Body of pancreas (tissue), 4 donors: Measurements from ENCODE around the gene CTAG1B. TPM values are rescaled to one million over a fixed set of nuclear protein-coding genes. Genes with fewer than 3 reads are reported as not detected.

Experiments
- ATAC-seq: fragments of 150-250 bp; one replicate; pipeline ENCODE4 v1.9.1; 2016
- DNase-seq, 4 donors: peaks; one replicate each; pipeline ENCODE4 v3.0.0-alpha.2; 2019
- H3K27ac ChIP-seq, 4 donors: fragments of 200-600 bp; sonication (generic); 1 replicate in 3 of 4; 2 replicates in 1 of 4; pipeline versions ENCODE4 v1.5.1 to v1.6.1; 2016 to 2019; ENCODE audit warnings: mild to moderate bottlenecking in 1 of 4, mixed read lengths in 1 of 4, moderate library complexity in 1 of 4
- H3K27me3 ChIP-seq, 2 donors: fragments of 200-600 bp; sonication (generic); one replicate each; pipeline ENCODE4 v1.6.0; 2016; ENCODE audit warnings: mild to moderate bottlenecking in 1 of 2
- H3K36me3 ChIP-seq, 2 donors: fragments of 200-600 bp; sonication (generic); replicated peaks in 1 of 2; 2 replicates each; pipeline ENCODE4 v1.5.1; 2016; ENCODE audit warnings: low read depth in 2 of 2; ENCODE audit not compliant: insufficient read depth in 1 of 2
- H3K4me1 ChIP-seq: fragments of 200-600 bp; sonication (generic); one replicate; pipeline ENCODE4 v1.6.0; 2016
- H3K4me3 ChIP-seq, 2 donors: fragments of 200-600 bp; sonication (generic); 1 replicate in 1 of 2; 2 replicates in 1 of 2; pipeline ENCODE4 v1.5.1; 2016 to 2019
- H3K9me3 ChIP-seq, 3 donors: fragments of 200-600 bp; sonication (generic); 1 replicate in 2 of 3; 2 replicates in 1 of 3; pipeline ENCODE4 v1.5.1; 2016
- CTCF ChIP-seq, 7 experiments: fragments of 450-650 bp in 4 of 7; fragments of 200-600 bp in 3 of 7; sonication (generic) in 3 of 7; IDR thresholded peaks; one replicate each; pipeline ENCODE4 v1.5.1; 2016 to 2019; ENCODE audit warnings: antibody characterized with exemption in 7 of 7
- POLR2A ChIP-seq, 3 donors: fragments of 450-650 bp; IDR thresholded peaks; one replicate each; pipeline ENCODE4 v1.6.1; 2016; ENCODE audit warnings: antibody characterized with exemption in 3 of 3, mild to moderate bottlenecking in 2 of 3
- WGBS, 2 donors: methylation state at CpG; one replicate each; pipeline ENCODE4 v1.1.5; 2017; 5-methylcytosine and 5-hydroxymethylcytosine counted together
- intact Hi-C: fragments of 100-400 bp; cut with DNase I; formaldehyde crosslinking; loops from one replicate; pipeline ENCODE4 v1.15.1; 2023
- total RNA-seq, 2 donors: library from RNA; depleted of rRNA; stranded (reverse); fragments of >200 nt; gene quantifications; one replicate each; pipeline ENCODE4 v1.1.0, GENCODE V29; 2016

Gene CTAG1B
- total RNA-seq, 2 donors from 2014 or later, result not detected

GRCh38 chrX:154658187-154658586, 39.1 kb upstream of the CTAG1B start:
- DNase-seq (no peak), ATAC-seq (no peak)

GRCh38 chrX:154657226-154657805, 38.2 kb upstream of the CTAG1B start:
- intact Hi-C loops, result no loop called here
- no peak overlapping the region for H3K4me3 ChIP-seq
- whole genome bisulfite sequencing, 2 donors, result 85% methylated on average over 15 of the region's 15 CpGs

More at GRCh38 chrX:154658187-154658586, 39.1 kb upstream of the CTAG1B start:
- Histone ChIP-seq H3K4me1 (no peaks in the 10 kb centered on the region), H3K4me3 (no peak overlapping the region), H3K27ac (no peak overlapping the region), H3K27me3 (no peaks in the 10 kb centered on the region), H3K9me3 (no peaks in the 10 kb centered on the region), H3K36me3 (no peaks in the 10 kb centered on the region)
- TF ChIP-seq CTCF (IDR thresholded peaks at IDR 0.05) (no peak), POLR2A (IDR thresholded peaks at IDR 0.05) (no peak)
- intact Hi-C loops, result no loop called here
- 83 to 92% methylated on average over 5 to 12 of the region's 12 CpGs for WGBS, 2 donors

GRCh38 chrX:154655786-154656185, 36.7 kb upstream of the CTAG1B start:
- TF ChIP-seq POLR2A (IDR thresholded peaks at IDR 0.05) (no peak), CTCF (IDR thresholded peaks at IDR 0.05) (no peak)

More at GRCh38 chrX:154657226-154657805, 38.2 kb upstream of the CTAG1B start:
- TF ChIP-seq POLR2A (IDR thresholded peaks at IDR 0.05) (no peak), CTCF (IDR thresholded peaks at IDR 0.05) (no peak)
- H3K4me1 ChIP-seq, result no peaks in the 10 kb centered on the region
- ATAC-seq, result no peak
- no peaks in the 10 kb centered on the region for H3K9me3 ChIP-seq
- H3K36me3 ChIP-seq, result no peaks in the 10 kb centered on the region
- DNase-seq, result no peak
- H3K27ac ChIP-seq, result no peak overlapping the region
- H3K27me3 ChIP-seq, result no peaks in the 10 kb centered on the region

GRCh38 chrX:154655346-154655745, 36.3 kb upstream of the CTAG1B start:
- WGBS, 2 donors, result 67 to 71% methylated on average over 1 to 5 of the region's 6 CpGs

More at GRCh38 chrX:154655786-154656185, 36.7 kb upstream of the CTAG1B start:
- Histone ChIP-seq H3K27me3 (no peaks in the 10 kb centered on the region), H3K9me3 (no peaks in the 10 kb centered on the region), H3K4me3 (no peak overlapping the region), H3K4me1 (no peaks in the 10 kb centered on the region), H3K36me3 (no peaks in the 10 kb centered on the region), H3K27ac (no peak overlapping the region)
- 66 to 71% methylated on average over 7 to 11 of the region's 11 CpGs for WGBS, 2 donors
- ATAC-seq, result no peak
- no peak for DNase-seq
- intact Hi-C loops, result no loop called here

More at GRCh38 chrX:154655346-154655745, 36.3 kb upstream of the CTAG1B start:
- Histone ChIP-seq H3K27me3 (no peaks in the 10 kb centered on the region), H3K9me3 (no peaks in the 10 kb centered on the region), H3K4me1 (no peaks in the 10 kb centered on the region), H3K36me3 (no peaks in the 10 kb centered on the region), H3K27ac (no peak overlapping the region), H3K4me3 (no peak overlapping the region)
- no peak for TF ChIP-seq CTCF (IDR thresholded peaks at IDR 0.05)
- no peak for TF ChIP-seq POLR2A (IDR thresholded peaks at IDR 0.05)
- intact Hi-C loops, result no loop called here
- DNase-seq (no peak), ATAC-seq (no peak)
